Effector CD8-positive, alpha-beta T cell (primary cell): ENCODE results near the gene PITPNM2.
A peak's percentile ranks its signal among the peaks of the same experiment; 100 is the strongest.
"Not testable (repeated sequence)": the region's sequence is repeated elsewhere in the genome, so short reads cannot be mapped to it uniquely, and the experiment has no call there.

Experiments
- DNase-seq: peaks from one replicate; lab custom pipeline; 2025; lab: John Stamatoyannopoulos, UW

PITPNM2 gene

DNA sequence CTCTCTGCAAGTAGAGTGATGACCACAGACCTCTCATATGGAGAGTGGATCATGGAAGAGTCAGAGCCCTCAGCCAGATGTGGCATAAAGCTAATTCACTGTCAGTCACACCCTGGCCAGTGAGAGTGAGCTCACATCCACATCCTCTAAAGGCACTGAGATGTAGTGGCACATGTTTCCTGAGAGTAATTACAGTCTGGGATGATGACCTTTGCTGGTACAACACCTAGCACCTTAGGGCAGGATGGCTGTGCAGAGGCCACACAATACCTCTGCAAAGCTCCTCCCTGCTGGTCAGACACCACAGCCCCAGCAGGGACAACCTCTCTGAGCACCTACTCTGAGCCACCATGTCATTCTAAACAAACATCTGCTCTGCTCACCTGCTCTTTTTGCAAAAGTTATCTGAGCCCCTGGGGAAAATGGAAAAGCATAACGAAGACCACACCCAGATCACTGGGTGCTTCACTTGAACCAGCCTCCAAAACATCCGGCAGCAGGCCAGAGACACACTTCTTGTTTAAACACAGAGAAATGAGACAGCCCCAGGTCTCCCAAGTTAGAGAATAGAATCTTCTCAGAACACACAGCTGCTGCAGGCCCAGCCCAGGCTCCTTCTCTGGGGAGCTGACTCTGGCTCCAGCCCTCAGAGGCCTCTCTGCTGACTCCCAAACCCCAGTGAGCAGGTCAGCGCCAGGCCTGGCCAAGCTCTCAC, 30.3 kb downstream of the PITPNM2 start:
- DNase-seq = no peak

DNA sequence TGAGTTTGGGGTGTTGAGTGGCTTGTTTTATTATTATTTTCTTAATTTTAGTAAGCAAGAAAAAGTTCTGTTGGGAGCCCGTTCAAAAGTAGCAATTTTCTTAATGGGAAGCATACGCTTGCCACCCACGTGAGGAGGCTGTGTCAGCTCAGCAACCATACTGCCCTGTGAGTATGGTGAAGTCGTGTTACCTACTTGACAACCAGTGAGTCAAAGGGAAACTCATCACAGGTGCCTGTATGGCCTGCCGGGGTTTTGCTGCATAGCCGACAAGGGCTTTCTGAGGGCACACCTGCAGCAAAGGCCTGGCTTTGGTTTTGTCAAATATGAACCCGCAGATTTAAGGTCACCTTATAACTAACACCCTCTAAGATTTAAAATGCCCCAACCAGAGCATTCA, 31.1 kb downstream of the PITPNM2 start:
- no peak for DNase-seq

DNA sequence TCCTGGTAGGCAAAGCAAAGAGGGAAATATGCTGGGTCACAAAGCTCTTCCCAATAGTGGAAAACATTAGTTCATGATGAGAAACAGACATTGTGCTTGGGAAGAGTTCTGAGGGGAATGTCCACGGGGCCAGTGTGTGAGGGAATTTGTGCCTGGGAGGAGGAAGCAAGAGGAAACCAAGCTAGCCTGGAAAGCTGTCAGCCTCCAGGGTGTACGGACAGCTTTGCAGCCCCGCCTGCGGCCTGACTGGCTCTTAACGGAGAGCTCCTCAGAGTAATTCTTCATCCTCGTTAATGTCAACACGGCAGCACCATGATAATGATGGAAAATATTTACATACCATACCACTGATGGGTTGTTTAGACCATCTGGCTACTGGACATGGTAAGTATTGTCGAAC, 32.4 kb downstream of the PITPNM2 start:
- DNase-seq = no peak

DNA sequence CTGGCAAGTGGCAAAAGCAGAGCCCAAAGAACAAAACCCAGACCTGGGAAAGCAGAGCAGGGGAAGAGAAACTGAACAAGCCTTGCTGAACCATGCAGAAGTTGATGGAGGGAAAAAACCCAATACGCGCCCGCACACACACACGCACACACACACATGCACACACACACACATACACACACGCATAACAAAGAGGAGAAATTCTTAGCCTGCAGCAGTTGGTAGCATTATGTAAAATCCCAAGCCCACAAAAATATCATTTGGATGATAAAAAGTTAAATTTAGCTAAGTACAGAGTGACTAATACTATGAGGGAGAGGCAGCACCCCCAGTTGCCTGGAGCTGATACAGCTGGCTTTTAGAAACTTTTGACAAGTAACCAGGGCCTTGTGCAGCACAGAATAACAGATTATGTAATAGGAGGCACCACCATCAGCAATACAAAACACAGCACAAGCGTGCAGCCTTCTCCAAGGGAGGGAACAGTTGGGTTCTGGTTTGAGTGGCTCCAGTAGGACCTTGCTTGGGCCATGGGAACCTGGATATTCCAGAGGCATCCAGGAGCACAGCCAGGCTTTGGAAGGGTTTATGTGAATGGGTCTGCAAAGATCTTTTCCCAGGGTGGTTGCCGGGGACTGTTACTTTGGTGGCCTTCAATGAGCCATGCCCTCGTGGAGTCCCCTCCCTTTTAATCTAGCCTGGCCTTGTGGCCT, 35.3 kb downstream of the PITPNM2 start:
- no peak for DNase-seq

DNA sequence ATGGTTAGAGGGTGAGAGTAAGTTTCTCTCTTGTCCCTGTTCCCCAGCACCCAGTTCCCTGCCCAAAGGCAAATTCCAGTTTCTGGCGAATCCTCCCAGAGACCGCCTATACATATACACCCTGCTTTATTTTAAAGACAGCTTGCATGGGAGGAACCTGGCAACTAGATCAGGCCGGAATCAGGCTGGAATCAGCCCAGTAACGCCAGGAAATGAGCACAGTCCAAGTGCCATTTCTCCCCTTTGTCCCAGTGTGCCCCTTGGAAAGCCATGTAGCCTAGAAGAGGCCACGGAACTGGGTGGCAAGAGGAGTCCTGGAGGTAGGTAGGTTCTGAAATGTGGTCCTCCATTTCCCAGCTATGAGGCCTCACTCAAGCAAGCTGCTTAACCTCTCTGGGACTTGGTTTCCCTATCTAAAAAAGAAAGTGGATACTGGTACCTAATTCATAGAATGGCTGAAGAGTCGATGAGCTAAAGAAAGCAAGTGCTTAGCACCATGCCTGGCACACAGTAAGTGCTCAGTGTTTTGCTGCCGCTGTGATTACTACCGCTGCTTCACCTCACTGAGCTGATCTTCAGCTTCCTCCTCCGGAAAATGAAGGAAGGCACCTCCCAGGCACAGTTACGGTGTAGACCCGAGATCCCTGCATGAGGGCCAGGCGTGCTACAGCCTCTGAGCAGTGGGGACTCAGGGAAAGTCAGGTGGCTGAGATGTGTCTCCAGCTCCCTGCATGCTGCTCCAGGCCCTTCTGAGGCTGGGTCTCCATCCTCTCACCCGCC, 36.4 kb downstream of the PITPNM2 start:
- DNase-seq = no peak

DNA sequence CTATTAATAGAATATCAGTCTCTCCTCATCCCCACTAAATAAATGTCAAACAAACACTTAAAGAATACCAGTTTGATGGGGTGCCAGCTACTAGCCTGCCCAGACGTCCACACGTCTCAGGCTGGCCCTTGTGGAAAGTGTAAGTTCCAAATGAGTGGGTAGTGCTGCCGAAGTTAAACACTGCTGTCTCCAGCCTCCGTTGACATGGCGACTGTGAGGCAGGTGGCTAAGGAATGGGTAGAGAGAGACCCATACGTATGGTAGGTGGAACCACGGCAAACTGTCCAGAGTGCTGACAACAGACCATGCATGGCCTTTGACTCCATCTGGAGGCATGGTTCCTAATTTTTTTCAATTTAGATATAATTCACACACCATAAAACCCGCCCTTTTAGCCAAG, 37.9 kb downstream of the PITPNM2 start:
- no peak for DNase-seq

DNA sequence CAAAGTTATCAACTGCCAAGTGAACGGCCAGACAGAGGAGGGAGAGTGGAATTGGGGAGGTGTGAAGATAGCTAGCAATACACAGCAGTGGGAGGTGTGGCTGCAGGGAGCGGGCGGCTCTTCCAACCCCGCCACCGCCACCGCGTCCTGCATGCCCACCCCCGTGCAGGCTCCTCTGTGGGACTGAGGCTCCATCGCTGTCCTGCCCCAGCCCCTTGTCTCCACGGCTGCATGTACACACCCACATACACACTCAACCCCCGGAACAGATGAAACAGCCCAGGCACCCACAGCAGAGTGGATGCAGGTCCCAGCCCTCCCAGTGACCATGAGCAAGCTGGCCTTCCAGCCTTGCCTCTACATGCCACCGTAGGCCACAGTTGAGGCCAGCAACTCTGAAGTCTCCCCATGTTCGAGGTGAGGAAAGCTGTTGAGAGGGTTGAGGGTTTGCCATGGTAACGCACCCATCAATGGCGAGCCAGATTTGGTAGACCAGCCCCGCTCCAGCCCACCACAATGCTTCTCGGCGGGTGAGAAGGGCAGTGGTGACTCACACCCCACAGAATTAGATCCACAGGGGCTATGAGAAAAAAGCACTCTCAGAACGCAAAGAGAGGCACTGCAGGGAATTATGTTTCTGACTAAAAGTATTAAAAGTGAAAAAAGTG, 39.3 kb downstream of the PITPNM2 start:
- no peak for DNase-seq

DNA sequence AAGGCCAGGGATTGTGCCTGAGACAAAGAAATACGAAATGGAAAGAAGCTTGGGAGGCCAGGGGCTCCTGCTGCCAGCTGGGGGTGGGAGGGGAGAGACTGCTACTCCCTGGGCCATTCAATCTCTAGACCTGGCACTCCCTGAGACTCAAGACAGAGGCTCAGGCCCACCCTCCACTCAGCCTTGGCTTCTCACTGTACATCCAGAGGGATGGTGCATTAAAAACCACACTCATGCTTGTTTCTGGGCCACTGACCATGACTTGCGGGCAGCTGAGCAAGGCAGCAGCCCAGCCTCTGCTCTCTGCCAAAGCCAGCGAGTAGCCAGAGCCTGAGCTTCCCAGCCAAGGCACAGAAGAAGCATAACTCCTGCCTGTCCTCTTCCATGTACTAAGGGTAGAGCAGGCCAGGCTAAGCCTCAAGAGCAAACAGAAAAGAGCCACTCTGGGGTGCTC, 41.5 kb downstream of the PITPNM2 start:
- DNase-seq = no peak

DNA sequence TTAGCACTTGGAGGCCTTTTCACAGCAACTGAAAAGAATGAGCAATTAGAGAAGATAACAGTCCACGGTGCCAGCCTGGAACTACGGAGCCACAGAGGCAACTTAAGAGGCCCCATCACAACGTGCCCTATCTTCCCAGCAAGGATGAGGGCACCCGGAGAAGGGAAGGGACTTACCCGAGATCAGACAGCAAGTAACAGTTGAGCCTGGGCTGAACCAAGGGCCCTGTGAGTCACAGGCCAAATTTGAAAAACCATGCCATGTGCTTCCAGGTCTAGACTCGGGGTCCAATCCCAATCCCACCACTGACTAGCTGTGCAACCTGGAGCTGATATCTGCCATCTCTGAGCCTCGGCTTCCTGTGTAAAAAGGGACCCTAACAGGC, 42.2 kb downstream of the PITPNM2 start:
- DNase-seq = no peak

DNA sequence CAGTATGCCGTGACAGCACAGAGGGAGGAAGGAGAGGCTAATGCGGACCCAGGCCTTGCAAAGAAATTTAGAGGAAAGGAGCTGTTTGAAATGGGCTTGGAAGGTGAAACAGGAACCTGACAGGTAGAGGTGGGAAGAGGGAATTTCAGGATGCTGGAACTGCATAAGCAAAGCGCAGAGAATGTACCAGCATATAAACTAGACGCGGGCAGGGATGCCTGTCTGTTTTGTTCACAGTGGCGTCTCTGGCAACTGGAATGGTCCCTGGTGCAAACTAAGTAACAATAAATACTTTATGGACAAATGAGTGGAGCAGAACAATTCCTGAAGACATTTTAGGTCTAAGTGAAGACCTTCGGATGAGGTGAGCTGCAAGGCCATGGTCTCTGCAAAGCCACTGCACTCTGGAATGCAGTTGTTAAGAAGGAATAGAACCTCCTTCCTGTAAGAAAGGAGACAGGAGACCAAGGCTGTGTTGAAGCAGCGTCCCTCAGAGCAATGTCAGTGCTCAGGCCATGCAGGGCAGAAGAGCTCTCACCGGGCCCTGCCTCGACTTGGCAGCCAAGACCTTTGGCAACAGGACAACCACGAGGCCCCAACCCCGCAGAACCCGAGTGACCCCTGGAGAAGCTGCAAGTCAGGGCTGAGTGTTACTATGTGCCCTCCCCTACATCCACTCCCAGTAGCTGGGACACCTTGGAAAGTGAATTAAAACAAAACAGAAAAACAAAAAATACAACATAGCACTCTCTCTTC, 42.8 kb downstream of the PITPNM2 start:
- DNase-seq = no peak

DNA sequence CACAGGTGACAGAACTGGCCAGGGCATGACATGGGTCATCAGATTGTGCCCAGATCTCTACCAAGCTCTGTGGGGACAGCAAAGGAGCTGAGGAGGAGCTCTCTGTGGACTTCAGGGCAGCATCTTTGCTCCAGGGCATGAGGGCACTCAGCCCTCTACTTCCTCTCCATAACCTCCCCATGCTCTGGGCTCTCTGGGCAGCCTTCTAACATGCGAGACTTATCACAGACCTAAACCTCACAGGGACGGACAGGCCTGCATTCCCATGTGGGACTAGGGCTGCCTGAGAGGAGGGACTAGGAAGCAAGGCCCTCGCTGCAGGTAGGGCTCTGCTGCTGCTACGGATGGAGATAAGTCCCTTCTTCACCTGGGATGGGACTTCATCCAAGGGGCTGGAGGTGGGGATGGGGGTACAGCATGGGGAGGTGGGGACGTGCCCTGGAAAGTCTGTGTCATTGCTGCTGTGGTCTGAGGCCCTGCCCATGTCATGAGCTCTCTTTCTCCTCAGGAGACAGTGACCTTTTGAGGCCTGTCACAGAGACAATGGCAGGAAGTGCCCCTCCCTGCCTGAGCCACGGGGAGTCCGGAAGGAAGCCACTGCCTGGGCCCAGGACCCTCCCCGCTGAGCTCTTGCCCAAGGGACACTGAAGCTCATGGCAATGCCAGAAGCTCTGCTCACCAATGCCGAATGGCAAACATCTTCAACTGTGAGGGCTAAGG, 44.1 kb downstream of the PITPNM2 start:
- DNase-seq = peak; percentile 8

DNA sequence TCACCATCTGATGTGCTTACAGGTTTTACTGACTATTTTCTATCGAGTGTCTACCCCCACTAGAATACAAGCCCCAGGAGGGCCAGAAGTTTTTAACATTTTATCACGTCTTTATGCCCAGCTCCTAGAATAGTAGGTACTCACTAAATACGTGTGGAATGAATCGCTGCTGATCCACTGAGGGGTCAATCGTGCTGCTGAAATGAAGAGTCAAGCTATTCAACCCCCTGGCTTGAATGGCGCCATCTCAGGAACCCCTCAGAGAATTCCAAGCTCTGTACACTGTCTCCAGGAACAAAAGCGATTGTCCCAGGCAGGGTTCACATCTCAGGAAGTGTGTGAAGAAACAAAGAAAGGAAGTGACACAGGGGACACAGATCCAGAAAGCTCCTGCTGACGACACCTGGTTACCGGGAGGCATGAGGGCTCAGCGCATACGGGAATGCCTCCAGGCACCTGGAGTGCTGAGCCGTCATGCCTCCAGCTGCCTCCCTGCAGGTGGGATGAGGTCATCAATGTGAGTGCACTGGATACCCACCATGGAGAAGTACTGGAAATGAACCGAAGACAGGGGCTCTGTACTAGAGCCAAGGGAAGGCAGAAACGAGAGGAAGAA, 45.6 kb downstream of the PITPNM2 start:
- no peak for DNase-seq

DNA sequence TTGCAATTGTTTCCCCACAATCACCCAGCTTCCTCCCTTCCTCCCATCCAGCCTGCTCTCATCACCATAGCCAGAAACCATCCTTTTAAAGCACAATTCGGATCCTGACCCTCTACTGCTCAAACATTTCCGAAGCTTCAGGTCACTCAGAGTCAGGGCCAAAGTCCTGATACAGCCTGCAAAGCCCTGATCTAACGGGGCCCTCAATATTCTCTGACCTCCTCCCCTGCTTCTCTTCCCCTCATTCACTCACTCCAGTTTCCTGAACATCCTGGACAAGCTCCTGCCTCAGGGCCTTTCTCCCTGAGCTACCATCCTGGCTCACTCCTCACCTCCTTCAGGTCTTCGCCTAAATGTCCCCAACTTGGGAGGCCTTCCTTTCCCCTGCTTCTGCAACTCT, 46.1 kb downstream of the PITPNM2 start:
- DNase-seq = no peak

DNA sequence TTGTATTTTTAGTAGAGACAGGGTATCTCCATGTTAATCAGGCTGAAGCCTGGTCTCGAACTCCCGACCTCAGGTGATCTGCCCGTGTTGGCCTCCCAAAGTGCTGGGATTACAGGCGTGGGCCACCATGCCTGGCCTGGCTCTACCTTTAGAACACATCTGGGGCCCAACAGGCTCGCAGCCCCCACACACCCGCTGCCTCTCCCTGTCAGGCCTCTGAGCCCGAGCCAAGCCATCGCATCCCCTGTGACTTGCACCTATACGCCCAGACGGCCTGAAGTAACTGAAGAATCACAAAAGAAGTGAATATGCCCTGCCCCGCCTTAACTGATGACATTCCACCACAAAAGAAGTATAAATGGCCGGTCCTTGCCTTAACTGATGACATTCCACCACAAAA, 46.8 kb downstream of the PITPNM2 start:
- not testable (repeated sequence) for DNase-seq

DNA sequence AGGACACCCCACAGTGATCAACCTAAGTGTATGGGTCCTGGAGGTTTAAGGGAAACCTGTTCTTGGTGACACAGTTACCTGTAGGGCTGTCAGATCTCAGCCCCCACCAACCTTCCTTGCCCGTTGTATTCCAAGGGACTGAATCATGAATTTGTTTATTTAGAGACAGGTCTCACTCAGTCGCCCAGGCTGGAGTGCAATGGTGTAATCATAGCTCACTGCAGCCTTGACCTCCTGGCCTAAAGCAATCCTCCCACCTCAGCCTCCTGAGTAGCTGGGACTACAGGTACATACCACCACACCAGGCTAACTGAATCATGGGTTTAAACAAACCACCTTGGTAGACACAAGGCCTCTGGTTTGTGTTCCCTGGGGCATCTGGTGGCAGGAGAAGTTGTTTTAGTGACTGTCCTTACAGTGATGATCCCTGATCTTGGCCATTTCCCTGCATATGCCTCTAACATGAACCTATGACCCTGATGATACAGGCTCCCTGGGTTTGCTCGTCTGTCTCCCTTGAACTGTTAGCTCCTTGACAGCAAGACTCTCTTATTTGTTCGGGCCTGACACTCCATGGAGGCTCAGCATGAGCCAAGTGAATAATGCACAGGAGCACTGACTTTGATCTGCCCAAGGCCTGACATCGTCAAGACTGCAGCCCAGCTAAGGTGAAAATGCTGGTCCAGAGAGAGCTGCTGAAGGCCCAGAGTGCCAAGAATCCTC, 47.9 kb downstream of the PITPNM2 start:
- DNase-seq = no peak

DNA sequence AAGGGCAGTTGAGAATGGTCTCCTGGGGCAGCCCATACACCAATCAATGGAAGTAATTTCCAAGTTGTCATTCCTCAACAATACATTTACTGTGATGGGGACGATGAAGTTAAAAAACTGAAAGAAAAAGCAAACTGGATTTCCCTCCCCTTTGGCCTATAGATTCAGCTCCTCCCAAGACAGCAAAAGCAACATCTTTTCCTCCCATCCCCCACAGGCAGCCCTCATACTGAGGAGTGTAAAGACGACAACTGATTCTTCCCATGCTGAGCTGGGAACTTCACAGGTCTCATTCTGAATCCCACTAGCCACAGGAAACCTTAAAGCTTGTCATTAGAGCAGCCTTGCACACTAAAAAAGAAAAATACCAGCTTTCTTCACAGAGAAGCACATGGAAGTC, 48.5 kb downstream of the PITPNM2 start:
- no peak for DNase-seq

DNA sequence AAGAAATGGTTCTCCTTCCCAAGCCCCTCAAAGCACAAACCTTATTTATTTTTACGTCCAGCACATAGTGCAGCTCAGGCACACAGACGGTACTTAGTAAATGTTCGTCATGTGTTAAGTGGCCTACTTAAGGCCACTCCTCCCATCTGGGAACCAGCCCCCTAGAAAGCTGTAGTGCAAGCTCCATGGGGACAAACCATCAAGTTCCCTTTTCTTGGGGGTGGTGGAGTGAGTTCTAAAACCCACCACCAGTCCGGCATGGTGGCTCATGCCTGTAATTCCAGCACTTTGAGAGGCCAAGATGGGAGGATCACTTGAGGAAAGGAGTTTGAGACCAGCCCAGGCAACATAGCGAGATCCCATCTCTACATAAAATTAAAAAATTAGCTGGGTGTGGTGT, 49.4 kb downstream of the PITPNM2 start:
- DNase-seq = no peak
